HCT116 (cell line): ENCODE results near the gene IKZF3. TPM values are rescaled to one million over a fixed set of nuclear protein-coding genes. Genes with fewer than 3 reads are reported as not detected.

Experiments used
- ATAC-seq: fragments of 200-7000 bp; cut with Tn5 transposase; 2 replicates; pipeline ENCODE4 v1.9.1; 2020; ENCODE audit warnings: mild to moderate bottlenecking, moderate library complexity
- BruUV-seq: library from RNA; stranded (reverse); fragments of 400-500 nt; replicated peaks from 2 replicates; lab custom pipeline; 2021; lab: Mats Ljungman, UMichigan
- CTCF ChIA-PET: fragments of 300-600 bp; sonication (Branson Sonifier 250); formaldehyde crosslinking; loops from one replicate; lab custom pipeline; 2021; ENCODE audit warnings: antibody characterized with exemption; lab: Charles Lee
- POLR2A ChIA-PET: fragments of 300-600, 350-600 bp; sonication (Branson Sonifier 250); formaldehyde crosslinking; loops from one replicate; lab custom pipeline; 2021; ENCODE audit warnings: antibody characterized with exemption; lab: Charles Lee
- RAD21 ChIA-PET, 2 experiments: fragments of 300-600 bp; sonication (Branson Sonifier 250); formaldehyde crosslinking; loops; one replicate each; lab custom pipeline; 2023; ENCODE audit warnings: low total read pairs in 2 of 2; ENCODE audit not compliant: uncharacterized antibody in 2 of 2, unreplicated experiment in 2 of 2, low non-redundant PET in 1 of 2; lab: Charles Lee
- DNase-seq: peaks from one replicate; pipeline ENCODE4 v3.0.0-alpha.2; 2010; ENCODE audit warnings: low read depth, low spot score
- H2AFZ ChIP-seq: fragments of 200-600 bp; shearing (Covaris generic), sonication (generic); 2 replicates; pipeline ENCODE4 v1.6.1; 2017; ENCODE audit warnings: low read depth, mixed run types, mixed read lengths, antibody characterized with exemption, low read length; ENCODE audit not compliant: poor library complexity, severe bottlenecking
- H3K27ac ChIP-seq: 2 replicates; pipeline ENCODE4 v1.5.1; 2012; ENCODE audit warnings: low read depth, low read length
- H3K27me3 ChIP-seq: fragments of 200-600 bp; sonication (generic); 2 replicates; pipeline ENCODE4 v1.6.1; 2016; ENCODE audit warnings: mixed run types, low read length, mixed read lengths; ENCODE audit not compliant: insufficient read depth
- H3K36me3 ChIP-seq, 2 experiments: fragments of 200-500 bp in 1 of 2; fragments of 200-600 bp in 1 of 2; sonication (Bioruptor generic) in 1 of 2; sonication (generic) in 1 of 2; 2 replicates each; pipeline versions ENCODE4 v1.5.1 to v1.6.1; 2014 to 2016; ENCODE audit warnings: low read length in 2 of 2, inconsistent platforms in 1 of 2, mixed read lengths in 1 of 2, mixed run types in 1 of 2; ENCODE audit not compliant: insufficient read depth in 2 of 2, control insufficient read depth in 1 of 2
- H3K4me1 ChIP-seq, 2 experiments: fragments of 200-600 bp in 1 of 2; sonication (generic) in 1 of 2; 2 replicates each; pipeline versions ENCODE4 v1.5.1 to v1.6.1; 2012 to 2017; ENCODE audit warnings: low read length in 2 of 2, inconsistent platforms in 1 of 2, mild to moderate bottlenecking in 1 of 2, mixed read lengths in 1 of 2, mixed run types in 1 of 2, moderate library complexity in 1 of 2; ENCODE audit not compliant: insufficient read depth in 2 of 2, control insufficient read depth in 1 of 2
- H3K4me2 ChIP-seq: fragments of 200-600 bp; sonication (generic); 2 replicates; pipeline ENCODE4 v1.6.1; 2017; ENCODE audit warnings: mixed run types, low read length, mixed read lengths
- H3K4me3 ChIP-seq, 2 experiments: fragments of 200-600 bp in 1 of 2; sonication (generic) in 1 of 2; replicated peaks in 1 of 2; 2 replicates each; pipeline ENCODE4 v1.5.1; 2011 to 2016; ENCODE audit warnings: low read length in 2 of 2, control low read depth in 1 of 2, low read depth in 1 of 2, mild to moderate bottlenecking in 1 of 2, mixed read lengths in 1 of 2, mixed run types in 1 of 2
- H3K79me2 ChIP-seq: fragments of 200-600 bp; sonication (generic); 2 replicates; pipeline ENCODE4 v1.6.1; 2017; ENCODE audit warnings: mild to moderate bottlenecking, mixed run types, low read length, moderate library complexity, mixed read lengths; ENCODE audit not compliant: insufficient read depth
- H3K9ac ChIP-seq: fragments of 200-600 bp; sonication (generic); 2 replicates; pipeline ENCODE4 v1.6.1; 2016; ENCODE audit warnings: low read length, mixed read lengths
- H3K9me2 ChIP-seq: fragments of 200-600 bp; sonication (generic), shearing (Covaris generic); 2 replicates; pipeline ENCODE4 v1.6.1; 2017; ENCODE audit warnings: mixed run types, mild to moderate bottlenecking, moderate library complexity; ENCODE audit not compliant: insufficient read depth
- H3K9me3 ChIP-seq, 2 experiments: fragments of 200-500 bp in 1 of 2; fragments of 200-600 bp in 1 of 2; sonication (Bioruptor generic) in 1 of 2; sonication (generic) in 1 of 2; 2 replicates each; pipeline ENCODE4 v1.6.1; 2014 to 2017; ENCODE audit warnings: low read length in 2 of 2, mixed read lengths in 2 of 2, inconsistent platforms in 1 of 2, low read depth in 1 of 2, mild to moderate bottlenecking in 1 of 2, mixed run types in 1 of 2, moderate library complexity in 1 of 2; ENCODE audit not compliant: control insufficient read depth in 1 of 2, insufficient read depth in 1 of 2
- H4K20me1 ChIP-seq: fragments of 200-600 bp; sonication (generic), shearing (Covaris generic); 2 replicates; pipeline ENCODE4 v1.6.1; 2017; ENCODE audit warnings: mixed run types, mild to moderate bottlenecking, moderate library complexity; ENCODE audit not compliant: insufficient read depth
- EZH2phosphoT487 ChIP-seq: fragments of 200-600 bp; IDR thresholded peaks from 2 replicates; pipeline ENCODE4 v1.6.1; 2018; ENCODE audit warnings: antibody characterized with exemption, borderline replicate concordance
- FOSL1 ChIP-seq: IDR thresholded peaks from 2 replicates; pipeline ENCODE4 v1.6.1; 2012; ENCODE audit warnings: low read depth
- POLR2A ChIP-seq: IDR thresholded peaks from 2 replicates; pipeline ENCODE4 v1.7.0; 2011; ENCODE audit warnings: borderline replicate concordance; ENCODE audit not compliant: insufficient read depth, insufficient read length; ENCODE audit errors: extremely low read depth
- RAD21 ChIP-seq: IDR thresholded peaks from 2 replicates; pipeline ENCODE4 v1.6.1; 2012; ENCODE audit warnings: low read depth, mild to moderate bottlenecking
- SIN3A ChIP-seq: IDR thresholded peaks from 2 replicates; pipeline ENCODE4 v1.6.1; 2012; ENCODE audit warnings: low read depth
- ZNF274 ChIP-seq: fragments of 200-500 bp; sonication (Bioruptor generic); IDR thresholded peaks from 2 replicates; pipeline ENCODE4 v1.6.1; 2014; ENCODE audit warnings: mild to moderate bottlenecking, low read depth, low read length, inconsistent platforms
- intact Hi-C: fragments of 100-400 bp; cut with micrococcal nuclease; formaldehyde crosslinking; loops from 2 replicates; pipeline ENCODE4 v1.10.0; 2022
- total RNA-seq: library from RNA; stranded (reverse); gene quantifications from one replicate; pipeline ENCODE4 v1.2.1, GENCODE V29; 2021; ENCODE audit not compliant: unreplicated experiment
- TF ChIP-seq, protein P1 (sequence below), 3 experiments: fragments of 200-600 bp in 1 of 3; sonication (generic) in 1 of 3; IDR thresholded peaks in 2 of 3; conservative IDR thresholded peaks in 1 of 3; 2 replicates each; pipeline ENCODE4 v1.5.1; 2012 to 2017; ENCODE audit warnings: low read depth in 2 of 3, low read length in 2 of 3, antibody characterized with exemption in 1 of 3, borderline replicate concordance in 1 of 3, control low read depth in 1 of 3, mild to moderate bottlenecking in 1 of 3, mixed read lengths in 1 of 3, mixed run types in 1 of 3, moderate library complexity in 1 of 3; ENCODE audit not compliant: insufficient read depth in 1 of 3

IKZF3 gene
- total RNA-seq, 1 experiment from 2014 or later: 0.30 TPM

- POLR2A ChIA-PET: no interaction called here
- H3K27me3 ChIP-seq: no peaks in the 10 kb centered on the region
- H3K79me2 ChIP-seq: peaks cover 10% of the 10 kb centered on the region; the same call in 1 of the 2 replicates
- H3K9me2 ChIP-seq: no peaks in the 10 kb centered on the region
- H2AFZ ChIP-seq: no peak overlapping the region
- TF ChIP-seq ZNF274 (no peak), SIN3A (no peak), EZH2phosphoT487 (no peak), POLR2A (no peak), FOSL1 (no peak), RAD21 (no peak)
- TF ChIP-seq, protein P1, sequence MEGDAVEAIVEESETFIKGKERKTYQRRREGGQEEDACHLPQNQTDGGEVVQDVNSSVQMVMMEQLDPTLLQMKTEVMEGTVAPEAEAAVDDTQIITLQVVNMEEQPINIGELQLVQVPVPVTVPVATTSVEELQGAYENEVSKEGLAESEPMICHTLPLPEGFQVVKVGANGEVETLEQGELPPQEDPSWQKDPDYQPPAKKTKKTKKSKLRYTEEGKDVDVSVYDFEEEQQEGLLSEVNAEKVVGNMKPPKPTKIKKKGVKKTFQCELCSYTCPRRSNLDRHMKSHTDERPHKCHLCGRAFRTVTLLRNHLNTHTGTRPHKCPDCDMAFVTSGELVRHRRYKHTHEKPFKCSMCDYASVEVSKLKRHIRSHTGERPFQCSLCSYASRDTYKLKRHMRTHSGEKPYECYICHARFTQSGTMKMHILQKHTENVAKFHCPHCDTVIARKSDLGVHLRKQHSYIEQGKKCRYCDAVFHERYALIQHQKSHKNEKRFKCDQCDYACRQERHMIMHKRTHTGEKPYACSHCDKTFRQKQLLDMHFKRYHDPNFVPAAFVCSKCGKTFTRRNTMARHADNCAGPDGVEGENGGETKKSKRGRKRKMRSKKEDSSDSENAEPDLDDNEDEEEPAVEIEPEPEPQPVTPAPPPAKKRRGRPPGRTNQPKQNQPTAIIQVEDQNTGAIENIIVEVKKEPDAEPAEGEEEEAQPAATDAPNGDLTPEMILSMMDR (IDR thresholded peaks at IDR 0.05 in 2 of 3, conservative IDR thresholded peaks at IDR 0.05 in 1 of 3; ENCODE audit: borderline replicate concordance in 1 of 3, insufficient read depth in 1 of 3, low read depth in 2 of 3, low read length in 2 of 3): no peak
- no peak for DNase-seq
- H3K4me2 ChIP-seq: no peak overlapping the region
- no peak for ATAC-seq
- BruUV-seq: no TSS peak
- no peak overlapping the region for H3K9ac ChIP-seq
- H3K9me3 ChIP-seq: no peaks in the 10 kb centered on the region
- peaks cover 0 to 14% of the 10 kb centered on the region in 2 experiments; a peak in 1 of 4 replicates for H3K36me3 ChIP-seq
- no peaks in the 10 kb centered on the region for H4K20me1 ChIP-seq
- no peak overlapping the region for H3K4me3 ChIP-seq
- CTCF ChIA-PET: interaction anchor here (0.5 kb wide), 1 partner anchor 443 kb away, joined by 3 read pairs; no protein-coding TSS in a partner anchor
- intact Hi-C loops: loop anchor here (10.0 kb wide), 1 partner anchor 222 kb away; no protein-coding TSS in a partner anchor
- RAD21 ChIA-PET: no interaction called here
- H3K4me1 ChIP-seq: peaks cover 18 to 45% of the 10 kb centered on the region in 2 experiments
- no peak overlapping the region for H3K27ac ChIP-seq
Measured at GRCh38 chr17:39732586-39732985, 131.5 kb downstream of the IKZF3 start.
